LNCaP clone FGC (cell line): ENCODE results near the gene SUSD2.

Experiments used
- DNase-seq: peaks from one replicate; pipeline ENCODE4 v3.0.0-alpha.2; 2011; ENCODE audit warnings: low read depth
- H3K4me3 ChIP-seq: 2 replicates; pipeline ENCODE4 v1.5.1; 2011; ENCODE audit warnings: mild to moderate bottlenecking, low read depth, low read length, control low read depth
- CTCF ChIP-seq: IDR thresholded peaks from 2 replicates; pipeline ENCODE4 v1.5.1; 2012; ENCODE audit warnings: mild to moderate bottlenecking; ENCODE audit not compliant: control insufficient read depth, insufficient read depth; ENCODE audit errors: extremely low read depth

SUSD2 gene

DNA sequence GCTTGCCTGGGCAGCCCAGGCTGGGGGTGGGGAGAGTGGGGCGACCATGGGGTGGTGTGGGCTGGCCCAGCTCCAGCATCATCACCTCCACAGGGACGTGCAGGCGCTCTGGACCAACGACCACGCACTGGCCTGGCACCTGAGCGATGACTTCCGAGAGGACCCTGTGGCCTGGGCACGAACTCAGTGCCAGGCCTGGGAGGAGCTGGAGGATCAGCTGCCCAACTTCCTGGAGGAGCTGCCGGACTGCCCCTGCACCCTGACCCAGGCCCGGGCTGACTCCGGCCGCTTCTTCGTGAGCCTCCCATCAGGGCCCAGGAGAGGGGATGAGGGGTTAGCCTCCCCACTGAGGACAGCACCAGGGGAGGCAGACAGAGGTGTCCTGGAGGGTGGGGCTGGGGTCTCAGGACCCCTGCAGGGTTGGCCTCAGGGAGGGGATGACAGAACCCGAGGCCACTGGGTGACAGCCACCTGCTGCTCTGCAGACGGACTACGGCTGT, 3.8 kb downstream of the SUSD2 start:
- H3K4me3 ChIP-seq, result no peak overlapping the region
- DNase-seq, result no peak
- no peak for TF ChIP-seq CTCF

DNA sequence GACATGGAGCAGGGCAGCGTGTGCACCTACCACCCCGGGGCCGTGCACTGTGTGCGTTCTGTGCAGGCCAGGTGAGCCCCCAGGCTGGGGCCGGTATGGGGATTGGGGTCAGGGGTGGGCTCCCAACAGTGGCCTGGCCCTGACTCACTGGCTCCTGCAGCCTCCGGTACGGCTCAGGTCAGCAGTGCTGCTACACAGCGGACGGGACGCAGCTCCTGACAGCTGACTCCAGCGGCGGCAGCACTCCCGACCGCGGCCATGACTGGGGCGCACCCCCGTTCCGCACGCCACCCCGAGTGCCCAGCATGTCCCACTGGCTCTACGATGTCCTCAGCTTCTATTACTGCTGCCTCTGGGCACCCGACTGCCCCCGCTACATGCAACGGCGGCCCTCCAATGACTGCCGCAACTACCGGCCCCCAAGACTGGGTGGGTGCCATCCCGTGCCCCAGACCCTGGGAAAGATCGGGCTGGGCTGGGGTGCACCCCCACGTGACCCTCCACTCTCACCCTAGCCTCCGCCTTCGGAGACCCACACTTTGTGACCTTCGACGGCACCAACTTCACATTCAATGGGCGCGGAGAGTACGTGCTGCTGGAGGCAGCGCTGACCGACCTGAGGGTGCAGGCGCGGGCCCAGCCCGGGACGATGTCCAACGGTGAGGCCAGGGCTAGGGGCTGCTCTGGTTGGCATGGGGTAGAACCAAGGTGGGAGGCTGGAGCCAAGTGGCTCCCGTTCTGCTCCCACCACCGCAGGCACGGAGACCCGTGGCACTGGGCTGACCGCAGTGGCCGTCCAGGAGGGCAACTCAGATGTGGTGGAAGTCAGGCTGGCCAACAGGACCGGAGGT, 4.4 kb downstream of the SUSD2 start:
- no peak overlapping the region for H3K4me3 ChIP-seq
- no peak for DNase-seq
- TF ChIP-seq CTCF, result no peak

GRCh38 chr22:24186352-24186740, 5.1 kb downstream of the SUSD2 start:
- no peak for DNase-seq
- no peak overlapping the region for H3K4me3 ChIP-seq
- TF ChIP-seq CTCF, result no peak

DNA sequence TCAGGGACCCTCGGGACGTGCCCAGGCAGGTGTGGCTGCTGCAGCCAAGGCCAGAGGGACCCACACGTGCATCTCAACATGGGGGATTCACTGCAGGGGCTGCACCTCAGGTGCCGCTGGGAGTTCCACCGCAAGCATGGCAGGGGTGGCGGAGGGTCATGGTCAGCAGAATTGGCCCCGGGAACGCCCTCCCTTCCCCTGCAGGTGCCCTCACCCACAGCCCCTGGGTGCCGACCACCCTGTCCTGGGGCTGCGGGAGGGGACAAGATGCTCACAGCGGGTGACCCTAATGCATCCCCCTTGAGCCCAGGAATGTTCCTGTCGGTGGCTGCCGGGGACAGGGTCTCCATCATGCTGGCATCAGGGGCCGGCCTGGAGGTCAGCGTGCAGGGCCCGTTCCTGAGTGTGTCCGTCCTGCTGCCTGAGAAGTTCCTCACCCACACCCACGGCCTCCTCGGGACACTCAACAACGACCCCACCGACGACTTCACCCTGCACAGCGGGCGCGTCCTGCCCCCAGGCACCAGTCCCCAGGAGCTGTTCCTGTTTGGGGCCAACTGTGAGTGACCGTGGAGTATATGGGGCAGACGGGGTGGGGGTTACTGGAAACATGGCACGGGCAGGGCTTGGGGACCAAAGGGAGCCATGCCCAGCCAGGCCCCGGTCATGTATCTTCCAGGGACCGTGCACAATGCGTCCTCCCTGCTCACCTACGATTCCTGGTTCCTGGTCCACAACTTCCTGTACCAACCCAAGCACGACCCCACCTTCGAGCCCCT, 5.8 kb downstream of the SUSD2 start:
- no peak for TF ChIP-seq CTCF
- H3K4me3 ChIP-seq, result no peak overlapping the region
- DNase-seq, result no peak

DNA sequence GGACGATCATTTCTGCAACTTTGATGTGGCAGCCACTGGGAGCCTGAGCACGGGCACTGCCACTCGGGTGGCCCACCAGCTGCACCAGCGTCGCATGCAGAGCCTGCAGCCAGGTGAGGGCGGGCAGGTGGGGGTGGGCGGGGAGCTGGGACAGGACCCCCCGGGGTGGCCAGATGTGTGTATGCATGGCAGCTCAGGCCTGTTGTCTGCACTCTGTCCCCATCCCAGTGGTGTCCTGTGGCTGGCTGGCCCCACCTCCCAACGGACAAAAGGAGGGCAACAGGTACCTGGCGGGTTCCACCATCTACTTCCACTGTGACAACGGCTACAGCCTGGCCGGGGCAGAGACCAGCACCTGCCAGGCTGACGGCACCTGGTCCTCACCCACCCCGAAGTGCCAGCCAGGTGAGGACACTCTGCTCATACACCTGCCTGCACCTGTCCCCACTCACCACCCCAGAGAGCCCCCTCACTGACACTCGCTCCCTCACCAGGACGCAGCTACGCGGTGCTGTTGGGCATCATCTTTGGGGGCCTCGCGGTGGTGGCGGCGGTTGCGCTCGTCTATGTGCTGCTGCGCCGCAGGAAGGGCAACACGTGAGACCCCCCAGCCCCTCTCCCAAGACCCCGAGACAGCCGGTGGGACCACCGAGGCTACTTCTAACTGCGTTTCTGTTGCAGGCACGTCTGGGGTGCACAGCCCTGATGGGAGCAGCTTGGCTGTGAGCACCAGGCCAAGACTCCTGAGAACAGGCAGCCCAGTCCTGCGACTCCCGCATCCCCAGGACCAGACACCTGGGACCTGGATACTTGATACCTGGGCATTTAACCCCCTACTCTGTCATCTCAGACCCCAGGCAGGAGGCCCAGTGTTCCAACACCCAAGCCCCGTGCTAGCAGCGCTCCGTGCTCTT, 6.7 kb downstream of the SUSD2 start:
- TF ChIP-seq CTCF, result no peak

DNA sequence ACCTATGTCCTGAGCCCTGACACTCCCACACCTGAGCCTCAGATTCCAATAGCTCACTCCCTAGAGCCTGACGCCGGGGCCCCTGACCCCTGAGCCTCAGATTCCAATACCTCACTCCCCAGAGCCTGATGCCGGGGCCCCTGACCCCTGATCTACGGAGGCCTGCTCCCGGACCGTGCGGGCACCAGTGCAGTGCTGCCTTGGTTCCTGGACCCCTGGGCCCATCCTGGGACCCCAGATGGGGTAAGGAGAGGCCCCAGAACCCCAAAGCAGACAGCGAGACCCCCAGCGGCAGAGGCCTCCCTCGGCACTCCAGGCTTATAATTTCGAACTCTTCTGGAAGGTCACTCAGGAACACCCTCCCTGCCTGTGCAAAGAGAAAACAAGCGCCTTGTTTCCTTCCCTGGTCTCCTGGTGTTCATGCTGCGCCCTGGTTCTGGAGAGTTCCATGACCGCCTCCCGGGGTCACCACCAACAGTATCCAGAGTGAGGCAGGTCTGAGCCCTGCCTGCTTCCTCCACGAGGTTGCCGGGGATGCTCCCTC, 7.5 kb downstream of the SUSD2 start:
- no peak overlapping the region for H3K4me3 ChIP-seq
- DNase-seq, result no peak
- no peak for TF ChIP-seq CTCF

More for the DNA sequence above, 6.7 kb downstream of the SUSD2 start:
- no peak for DNase-seq
- no peak overlapping the region for H3K4me3 ChIP-seq
